LNCAP (cell line): ENCODE measurements around the gene CPA3.

Experiments used
- CTCF ChIP-seq: fragments of 450-650 bp; IDR thresholded peaks from 2 replicates; pipeline ENCODE4 v1.5.1; 2017; ENCODE audit warnings: mild to moderate bottlenecking

CPA3 gene

DNA sequence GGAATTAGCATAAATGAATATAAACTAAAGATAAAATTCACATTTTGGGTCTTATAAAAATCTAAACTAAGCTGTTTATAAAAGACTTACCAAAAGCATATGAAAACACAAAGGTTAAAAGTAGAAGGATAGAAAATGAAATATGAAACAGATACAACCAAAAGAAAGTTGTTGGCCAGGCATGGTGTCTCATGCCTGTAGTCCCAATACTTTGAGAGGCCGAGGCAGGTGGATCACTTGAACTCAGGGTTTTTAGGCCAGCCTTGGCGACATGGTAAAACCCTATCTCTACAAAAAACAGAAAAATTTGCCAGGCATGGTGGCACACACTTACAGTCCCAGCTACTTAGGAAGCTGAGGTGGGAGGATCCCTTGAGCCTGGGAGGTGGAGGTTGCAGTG, 51.0 kb downstream of the CPA3 start:
- TF ChIP-seq CTCF = no peak

GRCh38 chr3:148922467-148922866, 57.4 kb downstream of the CPA3 start:
- TF ChIP-seq CTCF = no peak

GRCh38 chr3:148923592-148923991, 58.5 kb downstream of the CPA3 start:
- TF ChIP-seq CTCF = no peak

- TF ChIP-seq CTCF = no peak
Observed at GRCh38 chr3:148924562-148924961, 59.5 kb downstream of the CPA3 start.

GRCh38 chr3:148925845-148926244, 60.7 kb downstream of the CPA3 start:
- no peak for TF ChIP-seq CTCF

- TF ChIP-seq CTCF = no peak
Observed at GRCh38 chr3:148930752-148931151, 65.7 kb downstream of the CPA3 start.

GRCh38 chr3:148931574-148931973, 66.5 kb downstream of the CPA3 start:
- TF ChIP-seq CTCF = no peak

- no peak for TF ChIP-seq CTCF
Observed at GRCh38 chr3:148932972-148933371, 67.9 kb downstream of the CPA3 start.
